SKM-1 treated with dmso at 0.1 percent for 144 hours (cell line): ENCODE results near the gene MGMT.

Experiments used
- DNase-seq: peaks from one replicate; lab custom pipeline; 2025; ENCODE audit not compliant: unreplicated experiment; lab: John Stamatoyannopoulos, UW

The MGMT gene

DNA sequence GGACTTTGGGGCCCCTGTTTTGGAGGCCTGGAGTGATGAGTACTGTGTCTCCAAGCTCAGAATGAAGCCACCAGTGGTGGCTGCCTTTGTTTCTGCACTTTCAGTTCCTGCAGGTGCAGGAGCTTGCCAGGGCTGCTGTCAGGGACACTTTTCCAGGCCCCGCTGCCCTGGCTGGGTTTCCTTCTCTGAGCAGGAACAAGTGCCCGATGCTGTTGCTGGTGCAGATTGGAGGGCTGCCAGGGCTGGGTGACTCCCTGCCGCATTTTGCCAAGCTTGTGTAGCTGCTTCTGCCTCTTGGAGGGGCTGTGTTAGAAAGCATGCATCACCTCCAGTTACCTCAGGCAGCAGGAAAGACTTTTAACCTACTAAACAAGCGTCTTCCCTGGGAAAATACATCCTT, 211.1 kb downstream of the MGMT start:
- no peak for DNase-seq

DNA sequence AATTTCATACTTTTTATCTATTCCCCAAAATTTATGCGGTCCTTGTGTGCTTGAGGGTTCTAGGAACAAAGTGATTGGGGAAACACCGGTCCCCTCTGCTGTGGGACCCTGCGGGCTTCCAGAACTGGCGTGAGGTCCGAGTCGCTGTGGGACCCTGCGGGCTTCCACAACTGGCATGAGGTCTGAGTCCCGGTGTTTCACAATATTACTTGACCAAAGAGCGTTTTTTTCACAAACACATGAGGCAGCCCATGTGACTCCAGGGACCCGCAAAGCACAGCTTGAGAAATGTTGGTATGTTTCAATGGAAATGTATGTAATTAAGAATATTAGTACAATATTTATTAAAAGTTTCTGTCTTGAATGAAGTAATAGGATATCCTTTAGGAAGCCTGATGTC, 212.2 kb downstream of the MGMT start:
- DNase-seq, result no peak

DNA sequence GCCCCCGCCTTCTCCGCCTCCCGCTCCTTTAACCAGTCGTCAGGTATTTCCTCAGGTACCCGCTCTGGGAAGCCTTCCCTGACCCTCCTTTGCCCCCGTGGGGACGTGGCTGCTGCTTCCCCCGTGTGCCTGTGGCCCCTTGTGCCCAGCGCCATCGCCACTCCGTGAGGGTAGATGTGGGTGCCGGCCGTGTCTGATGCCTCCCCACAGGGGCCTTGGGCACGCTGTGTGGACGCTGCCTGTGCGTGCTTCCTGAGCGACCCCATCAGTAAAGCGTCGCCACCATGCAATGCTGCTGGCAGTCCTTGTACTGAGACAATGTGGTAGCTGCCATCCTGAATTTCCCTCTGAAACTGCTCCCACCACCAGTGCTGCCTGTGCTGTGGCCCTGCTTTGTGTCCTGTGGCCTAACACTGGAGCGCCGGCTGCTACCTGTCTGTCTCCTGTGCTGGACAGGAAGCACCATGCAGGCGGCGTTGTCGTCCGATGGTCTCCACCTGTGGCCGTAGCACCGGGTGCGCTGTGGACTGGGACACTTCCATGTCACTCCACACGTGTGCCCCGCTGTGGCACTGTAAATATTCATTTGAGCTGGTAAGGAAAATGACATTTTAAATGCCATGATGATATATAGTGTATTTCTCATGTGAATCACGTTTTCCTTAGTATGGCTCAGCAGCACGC, 213.8 kb downstream of the MGMT start:
- DNase-seq, result no peak

DNA sequence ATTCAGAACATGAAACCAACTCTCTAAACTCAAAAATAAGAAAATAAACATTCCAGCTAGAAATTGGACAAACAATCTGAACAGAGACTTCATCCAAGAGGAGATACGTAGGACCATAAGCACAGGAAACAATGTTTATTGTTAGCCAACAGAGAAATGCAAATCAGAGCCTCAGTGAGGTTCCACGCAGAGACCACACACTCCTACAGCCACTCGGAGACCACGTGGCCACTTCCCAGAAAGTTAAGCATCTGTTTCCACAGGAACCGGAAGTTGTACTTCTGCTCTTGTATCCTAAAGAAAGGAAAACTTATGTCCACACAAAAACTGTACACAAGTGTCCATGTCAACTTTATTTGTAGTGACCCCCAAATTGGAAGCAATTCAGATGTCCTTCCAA, 214.8 kb downstream of the MGMT start:
- DNase-seq, result no peak

DNA sequence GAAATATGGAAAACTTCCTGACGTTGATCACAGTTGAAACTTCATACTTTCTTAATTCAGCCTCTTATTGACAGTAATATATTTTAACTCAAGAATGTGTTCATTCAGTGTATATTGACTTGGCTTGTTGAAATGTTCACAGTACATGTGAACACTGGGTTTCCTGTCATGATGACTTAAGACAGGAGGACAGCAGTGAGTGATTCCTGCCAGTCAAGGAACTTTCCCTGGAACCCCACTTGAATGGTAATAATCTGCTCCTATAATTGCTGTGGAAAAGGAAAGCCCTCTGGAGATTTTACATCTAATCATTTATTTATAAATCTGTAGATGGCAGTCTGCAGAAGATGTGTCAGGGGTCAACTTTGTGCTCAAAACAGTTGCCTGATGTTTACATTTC, 216.5 kb downstream of the MGMT start:
- DNase-seq, result no peak

DNA sequence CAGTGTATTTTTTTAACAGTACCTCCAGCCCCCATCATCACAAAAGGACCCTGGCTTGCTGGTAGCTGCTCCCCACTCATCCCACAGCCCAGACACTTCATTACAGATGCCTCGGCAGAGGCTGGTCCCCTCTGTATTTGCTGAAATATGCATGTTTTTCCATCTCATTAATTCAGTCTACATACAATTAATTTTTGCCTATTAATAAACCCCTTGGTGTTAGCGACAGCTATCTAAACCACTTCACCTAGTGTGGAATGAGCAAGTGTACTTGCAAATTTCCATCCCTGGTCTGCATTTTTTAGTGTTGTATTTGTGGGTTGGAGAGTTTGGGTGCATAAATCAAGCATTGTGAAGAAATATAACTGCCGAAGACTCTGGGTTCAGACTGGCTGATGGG, 216.9 kb downstream of the MGMT start:
- DNase-seq, result no peak

DNA sequence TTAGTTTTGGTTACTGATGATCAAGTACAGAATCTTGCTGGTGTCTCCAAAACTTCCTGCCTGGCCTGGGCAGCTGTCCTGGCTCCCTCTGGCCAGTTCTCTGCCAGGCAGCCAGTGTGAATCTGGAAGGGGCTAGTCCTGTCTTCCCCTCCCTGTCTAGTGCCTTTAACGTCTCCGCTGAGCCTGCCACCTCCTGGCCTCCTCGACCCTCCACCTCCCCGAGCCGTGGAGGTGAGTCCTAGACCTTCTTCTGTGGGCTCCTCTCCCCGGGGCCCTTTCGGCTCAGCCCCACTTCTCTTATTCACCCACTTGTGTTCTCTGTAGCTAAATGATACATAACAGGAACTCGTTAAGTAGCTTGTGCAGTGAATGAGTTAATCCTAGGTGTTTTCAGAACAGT, 218.2 kb downstream of the MGMT start:
- no peak for DNase-seq

DNA sequence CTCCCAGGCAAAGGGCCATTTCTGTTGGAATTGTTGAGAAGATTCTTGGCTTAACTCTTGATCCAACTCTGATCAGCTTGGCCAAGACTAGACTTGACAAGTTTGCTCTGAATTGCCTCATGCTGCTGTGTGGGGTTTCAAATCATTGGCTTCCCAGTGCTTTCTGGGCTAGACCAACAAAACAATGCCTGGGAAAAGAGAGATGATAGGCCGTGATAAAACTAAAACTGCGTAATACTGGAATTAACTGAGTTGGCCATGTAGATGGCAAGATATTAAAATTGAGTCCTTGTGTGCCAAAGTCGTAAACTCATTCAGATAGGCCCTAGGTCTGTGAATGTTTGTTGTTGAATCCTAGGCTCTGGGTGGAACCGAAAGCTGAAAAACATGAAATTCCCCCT, 222.6 kb downstream of the MGMT start:
- no peak for DNase-seq

DNA sequence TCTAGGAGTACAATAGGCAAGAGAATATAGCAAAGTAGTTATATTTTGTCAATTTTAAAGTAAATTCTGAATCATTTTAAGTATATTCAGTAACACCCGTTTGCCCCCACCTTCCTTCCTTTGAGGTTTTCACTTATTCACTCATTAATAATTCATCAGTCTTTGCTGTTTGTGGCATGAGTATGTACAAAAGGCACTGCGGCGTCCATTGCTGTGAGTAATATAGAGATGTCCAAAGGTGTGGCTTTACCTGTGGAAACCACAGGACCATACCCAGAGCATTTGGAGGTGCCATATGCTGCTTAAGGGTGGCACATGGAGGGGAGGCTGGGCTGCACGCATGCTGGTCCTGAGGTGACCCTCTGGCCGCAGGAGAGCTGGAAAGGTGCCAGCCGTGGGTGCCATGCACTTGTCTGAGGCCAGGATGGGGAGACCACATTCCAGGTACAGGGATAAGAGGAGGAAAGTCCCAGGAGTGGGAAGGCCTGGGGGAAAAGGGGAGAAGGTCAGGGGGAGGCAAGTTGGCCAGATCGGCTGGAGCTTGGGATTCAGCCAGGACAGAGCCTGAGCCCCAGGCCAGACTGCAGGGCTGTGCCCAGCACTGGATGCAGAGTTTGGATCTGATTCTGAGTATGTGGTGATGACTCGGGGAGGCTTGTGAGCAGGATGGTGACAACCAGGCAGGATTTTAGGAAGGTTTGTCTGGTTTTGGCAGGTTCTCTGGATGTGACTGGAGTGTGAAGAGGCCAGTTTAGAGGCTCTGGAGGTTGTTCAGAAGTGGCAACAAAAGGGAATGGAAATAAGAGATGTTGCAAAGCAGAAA, 223.4 kb downstream of the MGMT start:
- DNase-seq, result no peak

DNA sequence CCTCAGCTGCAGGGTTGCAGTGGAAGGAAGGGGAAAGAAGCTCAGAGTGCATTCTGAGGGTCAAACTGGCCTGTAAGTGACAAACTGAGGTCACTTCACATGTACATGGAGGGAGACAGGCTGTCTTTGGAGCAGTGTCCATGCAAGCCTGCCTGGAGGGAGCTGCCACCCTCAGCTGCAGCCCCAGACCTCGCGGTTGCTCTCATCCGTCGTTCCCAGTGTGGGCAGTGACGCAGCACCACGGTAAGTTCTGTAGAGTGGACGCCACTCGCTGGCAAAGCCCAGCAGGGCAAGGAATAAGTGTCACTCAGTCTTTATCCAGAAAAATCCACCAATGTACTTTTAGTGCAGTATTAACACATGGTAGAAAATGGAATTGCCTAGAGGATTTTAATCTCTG, 225.7 kb downstream of the MGMT start:
- no peak for DNase-seq

DNA sequence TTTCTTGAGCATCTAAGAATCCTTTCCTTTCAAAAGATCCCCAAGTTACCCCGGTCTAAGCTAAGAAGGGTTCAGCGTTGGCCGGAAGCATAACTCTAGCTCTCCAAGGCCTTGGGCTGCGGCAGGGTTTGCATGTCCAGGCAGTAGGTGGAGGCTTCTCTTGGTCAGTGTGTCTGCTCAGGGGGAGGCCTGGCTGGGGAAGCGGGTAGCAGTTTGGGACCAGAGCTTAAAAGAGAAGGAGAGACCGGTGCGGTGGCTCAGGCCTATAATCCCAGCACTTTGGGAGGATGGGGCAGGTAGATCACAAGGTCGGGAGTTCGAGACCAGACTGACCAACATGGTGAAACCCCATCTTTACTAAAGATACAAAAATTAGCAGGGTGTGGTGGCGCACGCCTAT, 226.3 kb downstream of the MGMT start:
- DNase-seq, result no peak

DNA sequence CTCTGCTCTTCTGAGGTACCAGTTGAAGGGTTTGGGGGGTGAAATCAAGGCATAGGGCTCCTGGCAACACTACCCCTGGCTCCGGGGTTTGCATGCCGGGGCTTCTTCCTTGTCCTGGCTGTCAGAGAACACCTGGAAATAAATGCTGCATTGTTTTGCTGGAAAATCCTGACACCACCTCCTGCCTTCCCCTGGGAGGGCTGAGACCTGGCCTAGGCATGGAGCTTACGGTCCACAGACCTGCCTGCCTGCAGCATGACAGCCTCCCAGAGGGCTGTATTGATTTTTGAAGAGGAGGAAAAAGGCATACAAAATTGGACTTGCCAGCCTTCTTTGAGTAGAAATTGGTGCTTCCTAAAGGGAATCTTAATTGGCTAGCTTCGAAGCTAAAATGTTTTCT, 227.1 kb downstream of the MGMT start:
- DNase-seq, result no peak

DNA sequence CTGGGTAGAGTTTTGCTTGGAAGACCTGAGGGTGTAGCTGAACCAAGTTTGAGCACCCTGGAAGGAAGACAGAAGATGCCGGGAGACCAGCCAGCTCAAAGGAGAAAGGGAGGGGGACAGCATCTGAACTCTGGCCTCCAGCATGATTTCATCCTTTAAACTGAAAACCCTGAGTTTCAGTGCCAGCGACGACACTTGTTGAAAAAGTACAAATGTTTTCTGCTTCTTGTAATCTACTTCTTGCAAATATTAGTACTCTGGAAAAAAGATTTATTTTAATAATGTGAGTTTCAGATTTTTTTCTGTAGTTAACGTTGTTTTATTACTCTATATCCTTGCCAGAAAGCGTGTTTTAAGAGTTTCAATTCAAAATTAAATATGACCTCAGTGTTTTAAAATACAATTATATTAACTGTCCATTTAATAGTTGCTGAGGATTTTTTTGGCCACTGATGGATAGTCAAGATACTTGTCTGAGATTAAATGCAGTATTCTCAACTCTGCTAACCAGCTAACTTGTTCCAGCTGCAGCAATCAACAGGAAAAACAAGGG, 227.7 kb downstream of the MGMT start:
- DNase-seq, result no peak

DNA sequence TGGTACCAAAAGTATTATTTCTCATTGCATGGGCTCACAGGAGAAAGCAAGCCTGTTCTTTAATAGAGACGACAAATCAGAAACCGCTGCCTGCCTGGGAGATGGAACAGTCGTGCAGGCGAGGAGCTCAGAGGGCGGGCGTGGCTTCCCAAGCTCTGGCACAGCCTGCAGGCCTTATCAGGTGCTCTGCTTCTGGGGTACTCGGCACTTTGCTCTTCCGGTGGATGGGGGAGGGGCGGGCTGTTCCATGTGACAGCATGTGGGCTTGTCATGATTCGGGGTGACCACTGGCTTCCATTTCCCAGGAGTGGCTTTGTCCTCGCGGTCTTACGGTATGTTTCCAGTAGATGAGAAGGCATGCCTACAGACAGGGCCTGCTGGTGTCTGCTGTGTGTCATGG, 228.6 kb downstream of the MGMT start:
- no peak for DNase-seq

DNA sequence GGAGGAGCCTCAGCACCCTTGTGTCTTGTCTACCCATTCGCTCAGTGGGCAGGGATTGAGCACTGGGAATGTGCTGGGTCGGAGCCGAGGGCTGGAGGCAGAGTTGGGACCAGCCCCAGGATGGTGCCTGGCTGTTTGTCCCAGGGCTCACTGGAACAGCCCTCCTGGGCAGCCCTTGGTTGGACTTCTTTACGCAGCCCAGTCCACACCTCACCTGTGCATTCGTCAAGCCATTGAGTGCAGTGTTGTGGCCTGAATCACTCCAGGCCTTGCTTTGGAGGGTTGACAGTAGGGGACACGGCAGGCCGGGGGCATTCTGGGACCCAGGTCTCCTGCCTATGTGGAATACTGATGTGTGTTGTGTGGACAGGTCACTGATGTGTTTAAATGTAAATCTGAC, 229.6 kb downstream of the MGMT start:
- DNase-seq, result no peak

DNA sequence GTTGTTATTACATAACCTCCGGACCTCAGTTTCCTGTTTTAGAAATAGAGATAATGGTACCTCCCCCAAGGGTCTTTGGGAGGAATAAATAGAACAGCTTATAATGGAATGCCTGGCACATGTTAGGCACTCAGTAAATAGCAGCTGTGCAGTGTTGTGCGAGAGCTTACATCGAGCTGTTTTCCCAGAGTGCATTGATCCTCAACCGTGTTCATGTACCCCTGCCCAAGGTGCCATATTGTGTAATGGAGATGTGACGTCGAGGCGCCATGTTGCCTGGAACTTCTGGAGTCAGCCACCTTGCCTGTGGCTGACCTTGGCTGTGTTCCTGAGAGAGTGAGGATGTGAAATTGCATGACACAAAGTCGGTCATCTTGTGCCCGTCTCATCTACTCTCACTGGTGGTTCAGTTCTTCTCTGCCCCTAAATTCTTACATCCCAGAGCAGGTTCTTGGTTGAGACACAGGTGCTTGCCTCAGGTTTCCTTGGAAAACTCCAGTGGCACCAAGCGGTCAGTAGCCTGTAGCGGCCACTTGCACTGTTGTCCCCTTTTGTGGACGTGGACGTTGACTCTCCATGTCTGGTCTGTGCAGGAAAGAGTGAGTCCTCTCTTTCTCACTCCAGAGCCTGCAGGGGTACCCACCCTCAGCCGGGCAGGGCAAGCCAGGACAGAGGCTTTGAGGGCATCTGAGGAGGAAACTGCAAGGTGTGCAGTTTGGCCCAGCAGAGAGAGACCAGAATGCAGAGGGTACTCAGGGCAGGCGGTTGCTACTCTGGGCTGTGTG, 230.6 kb downstream of the MGMT start:
- no peak for DNase-seq

DNA sequence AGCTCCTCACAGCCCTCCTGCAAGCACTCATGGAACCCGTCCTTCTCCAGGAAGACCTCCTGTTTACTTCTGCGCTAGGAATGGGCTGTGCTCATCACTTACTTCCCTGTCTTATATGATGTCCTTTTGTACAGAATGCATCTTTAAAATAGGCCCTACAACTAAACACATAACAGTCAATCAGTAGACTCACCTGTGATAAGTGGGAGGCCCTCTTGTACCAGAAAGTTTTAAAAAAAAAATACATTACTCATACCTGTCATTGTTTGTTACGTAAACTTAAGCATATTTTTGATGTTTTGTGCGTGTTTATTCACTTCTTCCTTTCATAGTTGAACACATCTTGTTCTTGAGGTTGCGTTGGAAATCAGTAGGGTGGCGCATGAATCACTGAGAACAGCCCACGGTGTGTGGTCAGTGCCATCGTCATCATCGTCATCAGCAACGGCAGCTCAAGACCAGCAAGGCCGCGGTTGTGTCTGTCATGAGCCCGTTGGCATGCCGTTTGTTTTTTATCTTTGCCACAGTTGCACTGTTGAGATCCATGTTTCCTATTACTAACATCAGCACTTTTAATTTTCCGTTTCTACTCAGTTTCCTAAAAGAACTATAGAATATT, 232.8 kb downstream of the MGMT start:
- no peak for DNase-seq

DNA sequence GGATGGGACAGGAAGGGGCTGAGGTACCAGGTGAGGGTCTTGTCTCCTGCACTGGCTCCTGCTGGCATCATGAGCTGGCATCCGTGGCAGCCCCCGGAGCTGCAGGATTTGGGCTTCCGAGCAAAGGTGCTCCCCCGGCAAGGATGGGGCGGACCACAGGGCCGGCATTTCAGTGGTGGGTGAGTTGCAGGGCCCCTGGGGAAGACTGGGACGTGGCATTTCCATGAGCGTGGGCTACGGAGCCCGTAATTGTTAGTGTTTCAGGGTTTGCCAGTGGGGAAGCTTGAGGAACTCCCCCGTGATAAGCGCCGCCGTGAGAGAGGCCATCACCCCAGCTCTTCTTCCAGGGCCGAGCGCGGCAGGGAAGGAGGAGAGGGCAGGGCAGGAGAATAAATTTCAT, 235.6 kb downstream of the MGMT start:
- DNase-seq, result no peak

DNA sequence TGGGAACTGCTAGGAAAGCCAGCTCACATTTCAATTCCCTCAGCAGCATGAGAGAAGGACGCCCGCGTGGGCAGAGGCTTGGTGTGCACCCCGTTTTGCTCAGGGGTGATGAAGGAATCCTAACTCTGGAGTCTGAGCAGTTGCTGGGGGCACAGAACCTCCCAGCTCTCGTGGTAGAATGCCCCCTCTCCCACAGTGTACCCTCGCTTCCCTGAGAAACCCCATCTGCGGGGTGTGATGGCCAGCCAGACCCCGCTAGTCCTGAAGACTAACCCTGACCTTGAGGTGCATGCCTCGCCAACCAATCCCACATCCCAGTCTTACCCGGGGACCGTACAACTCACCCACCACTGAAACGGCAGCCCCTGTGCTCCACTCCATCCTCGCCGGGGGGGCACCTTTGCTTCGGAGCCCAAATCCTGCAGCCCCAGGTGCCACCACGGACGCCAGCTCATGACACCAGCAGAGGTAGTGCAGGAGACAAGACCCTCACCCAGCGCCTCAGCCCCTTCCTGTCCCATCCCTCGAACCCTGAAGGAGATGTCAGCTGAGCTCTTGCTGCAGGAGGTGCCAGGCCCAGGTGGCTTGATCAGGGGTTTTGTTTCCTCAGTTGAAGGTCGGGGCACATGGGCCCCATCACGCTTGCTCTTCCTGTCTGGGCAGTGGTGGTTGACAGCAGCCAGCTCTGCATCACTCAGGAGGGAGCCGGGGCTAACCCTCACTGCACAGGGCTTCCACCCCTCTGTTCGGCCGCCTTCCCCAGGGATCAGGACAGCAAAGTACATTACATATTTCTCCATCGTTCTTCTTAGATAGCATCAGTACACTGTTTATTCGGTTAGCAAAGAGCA, 236.5 kb downstream of the MGMT start:
- DNase-seq, result no peak

DNA sequence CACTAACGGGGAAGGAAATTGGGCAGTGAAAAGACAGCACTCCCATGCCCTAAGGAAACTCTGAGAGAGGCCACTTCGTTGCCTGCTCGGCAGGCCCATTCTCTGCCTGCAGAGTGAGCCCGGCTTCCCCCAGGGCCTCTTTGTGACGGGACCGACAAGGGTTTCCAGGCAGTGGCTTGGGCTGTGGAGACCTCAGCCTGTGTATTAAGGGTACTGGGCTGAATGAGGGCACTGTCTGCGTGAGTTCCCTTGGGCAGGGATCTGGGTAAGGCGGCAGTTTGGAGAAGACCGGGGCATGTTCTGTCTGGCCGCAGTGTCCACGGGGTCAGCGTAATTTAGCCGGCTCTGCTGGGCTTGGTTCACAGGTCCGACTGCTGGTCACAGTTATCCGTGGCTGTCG, 237.2 kb downstream of the MGMT start:
- DNase-seq, result no peak
